AG10803 (cell line): ENCODE results near the gene DSP.

Experiments used
- DNase-seq: peaks from one replicate; pipeline ENCODE4 v3.0.0; 2010; ENCODE audit warnings: low read depth
- H3K4me3 ChIP-seq: 2 replicates; pipeline ENCODE4 v1.5.1; 2011; ENCODE audit warnings: mild to moderate bottlenecking, low read length, control low read depth
- TF ChIP-seq, protein P1 (sequence below): conservative IDR thresholded peaks from 2 replicates; pipeline ENCODE4 v1.5.1; 2011; ENCODE audit warnings: mild to moderate bottlenecking, low read length, control low read depth, inconsistent platforms

Gene DSP

DNA sequence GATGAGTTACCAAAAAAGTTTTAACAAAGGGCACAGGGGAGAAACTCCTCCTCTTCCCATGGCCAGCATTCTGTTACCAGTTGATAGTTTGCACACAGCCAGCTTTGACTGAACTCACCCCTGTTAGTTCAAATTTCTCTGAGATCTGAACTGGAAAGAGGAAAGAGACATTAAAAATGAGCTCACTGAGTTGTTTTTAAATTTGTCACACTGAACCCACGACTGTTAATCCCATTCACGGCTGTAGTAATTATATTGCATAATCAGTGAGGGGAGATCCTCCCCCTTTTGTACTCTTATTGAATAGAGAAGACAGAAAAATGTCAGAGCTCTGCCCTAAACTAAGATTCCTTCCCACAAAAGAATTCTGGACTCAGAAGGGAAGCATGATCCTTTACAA is 17.5 kb upstream of the DSP start:
- no peak overlapping the region for H3K4me3 ChIP-seq
- TF ChIP-seq, protein P1, sequence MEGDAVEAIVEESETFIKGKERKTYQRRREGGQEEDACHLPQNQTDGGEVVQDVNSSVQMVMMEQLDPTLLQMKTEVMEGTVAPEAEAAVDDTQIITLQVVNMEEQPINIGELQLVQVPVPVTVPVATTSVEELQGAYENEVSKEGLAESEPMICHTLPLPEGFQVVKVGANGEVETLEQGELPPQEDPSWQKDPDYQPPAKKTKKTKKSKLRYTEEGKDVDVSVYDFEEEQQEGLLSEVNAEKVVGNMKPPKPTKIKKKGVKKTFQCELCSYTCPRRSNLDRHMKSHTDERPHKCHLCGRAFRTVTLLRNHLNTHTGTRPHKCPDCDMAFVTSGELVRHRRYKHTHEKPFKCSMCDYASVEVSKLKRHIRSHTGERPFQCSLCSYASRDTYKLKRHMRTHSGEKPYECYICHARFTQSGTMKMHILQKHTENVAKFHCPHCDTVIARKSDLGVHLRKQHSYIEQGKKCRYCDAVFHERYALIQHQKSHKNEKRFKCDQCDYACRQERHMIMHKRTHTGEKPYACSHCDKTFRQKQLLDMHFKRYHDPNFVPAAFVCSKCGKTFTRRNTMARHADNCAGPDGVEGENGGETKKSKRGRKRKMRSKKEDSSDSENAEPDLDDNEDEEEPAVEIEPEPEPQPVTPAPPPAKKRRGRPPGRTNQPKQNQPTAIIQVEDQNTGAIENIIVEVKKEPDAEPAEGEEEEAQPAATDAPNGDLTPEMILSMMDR: no peak

DNA sequence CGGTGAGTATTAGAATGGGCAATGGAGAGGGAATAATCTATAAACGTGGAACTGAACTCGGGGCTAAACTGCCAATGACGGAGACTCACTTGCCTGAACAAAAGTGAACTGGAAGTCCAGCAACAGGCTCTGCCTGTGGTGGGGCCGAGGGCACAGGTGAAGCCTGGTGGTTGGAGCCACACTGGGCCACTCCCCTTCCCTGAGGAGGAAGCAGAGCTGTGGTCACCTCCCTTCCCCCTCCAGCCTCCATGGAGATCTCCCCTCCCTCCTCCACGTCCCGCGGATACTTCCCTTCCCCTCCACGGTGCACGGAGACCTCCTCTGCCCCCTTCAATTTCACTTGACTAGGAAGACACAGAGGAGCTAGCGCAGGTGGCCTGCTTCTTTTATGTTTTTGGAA is 14.7 kb upstream of the DSP start:
- no peak overlapping the region for H3K4me3 ChIP-seq
- DNase-seq: no peak
- TF ChIP-seq, protein P1: no peak

More for the DNA sequence above, 17.5 kb upstream of the DSP start:
- DNase-seq: no peak

DNA sequence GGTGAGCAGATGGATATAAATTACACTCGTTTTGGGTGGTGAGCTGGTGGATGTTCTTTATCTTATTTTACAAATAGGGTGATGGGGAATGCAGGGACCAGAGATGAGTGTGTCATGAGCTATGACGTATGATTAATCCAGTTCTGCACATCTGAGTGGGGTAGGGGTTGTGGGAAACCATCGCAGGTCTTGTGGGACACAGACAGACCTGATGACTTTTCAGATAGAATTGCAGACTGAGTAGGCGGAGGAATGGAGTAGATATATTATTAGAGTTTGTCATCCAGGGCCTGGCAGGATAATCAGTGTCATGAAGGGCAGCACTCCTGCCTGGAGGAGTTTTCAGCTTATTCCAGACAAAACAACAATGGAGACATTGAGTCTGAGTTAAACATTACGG is 12.9 kb upstream of the DSP start:
- H3K4me3 ChIP-seq: no peak overlapping the region
- DNase-seq: peak; percentile 86

DNA sequence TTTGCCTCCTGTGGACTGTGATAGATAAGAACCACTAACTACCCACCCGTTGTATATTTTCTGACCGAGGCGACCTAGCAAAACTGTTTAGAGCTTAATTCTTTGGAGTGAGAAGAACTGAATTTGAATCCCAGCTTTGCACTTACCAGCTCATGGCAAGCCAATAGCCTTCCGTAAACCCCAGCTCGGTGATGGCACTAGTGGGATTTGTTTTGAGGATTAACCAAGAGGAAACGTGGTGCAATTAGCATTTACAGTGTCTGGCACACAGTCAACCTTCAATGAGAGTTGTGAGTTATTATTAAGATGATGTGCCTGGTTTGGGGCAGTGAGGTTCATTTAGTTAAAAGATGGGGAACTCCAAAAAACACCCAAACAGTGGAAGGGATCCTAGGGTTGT is 12.3 kb upstream of the DSP start:
- DNase-seq: no peak
- TF ChIP-seq, protein P1: no peak
- H3K4me3 ChIP-seq: no peak overlapping the region

More for the DNA sequence above, 12.9 kb upstream of the DSP start:
- TF ChIP-seq, protein P1: no peak

GRCh38 chr6:7532232-7532631 is 9.2 kb upstream of the DSP start:
- no peak overlapping the region for H3K4me3 ChIP-seq
- TF ChIP-seq, protein P1: no peak
- no peak for DNase-seq

DNA sequence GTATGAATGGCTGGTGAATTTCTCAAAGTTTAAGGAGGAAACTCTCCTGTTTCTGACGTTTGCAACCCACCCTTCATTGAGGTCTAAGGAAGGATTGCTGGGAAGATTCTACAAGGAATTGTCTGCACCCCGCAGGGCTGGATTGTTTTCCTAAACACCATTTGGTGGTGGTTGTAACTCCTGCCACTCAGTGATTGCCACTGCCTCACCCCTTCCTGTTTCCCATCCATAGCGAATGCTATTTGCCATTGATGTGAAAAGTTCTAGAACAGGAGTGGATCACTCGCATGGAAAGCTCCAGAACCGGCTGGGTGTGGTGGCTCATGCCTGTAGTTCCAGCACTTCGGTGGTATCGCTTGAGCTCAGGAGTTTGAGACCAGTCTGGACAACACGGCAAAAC is 8.7 kb upstream of the DSP start:
- no peak for DNase-seq
- H3K4me3 ChIP-seq: no peak overlapping the region
- TF ChIP-seq, protein P1: no peak

DNA sequence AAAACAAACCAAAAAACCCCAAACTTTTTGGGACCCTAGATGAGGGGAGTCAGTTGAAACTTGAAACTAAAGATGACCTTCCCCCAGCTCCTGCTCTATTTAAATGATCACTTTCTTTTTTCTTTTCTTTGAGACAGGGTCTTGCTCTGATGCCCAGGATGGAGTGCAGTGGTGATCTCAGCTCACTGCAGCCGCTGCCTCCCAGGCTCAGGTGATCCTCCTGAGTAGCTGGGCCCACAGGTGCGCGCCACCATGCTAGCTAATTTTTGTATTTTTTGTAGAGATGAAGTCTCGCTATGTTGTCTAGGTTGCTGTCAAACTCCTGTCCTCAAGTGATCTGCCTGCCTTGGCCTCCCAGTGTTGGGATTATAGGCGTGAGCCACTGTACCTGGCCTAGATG is 7.3 kb upstream of the DSP start:
- no peak for DNase-seq
- H3K4me3 ChIP-seq: no peak overlapping the region
- TF ChIP-seq, protein P1: no peak
